Lower leg skin (tissue), 3 donors: Measurements from ENCODE around the gene LRTM1.

Experiments used
- CTCF ChIP-seq, 3 donors: fragments of 450-650 bp; IDR thresholded peaks; one replicate each; pipeline ENCODE4 v1.5.1; 2016; ENCODE audit warnings: antibody characterized with exemption in 3 of 3, mild to moderate bottlenecking in 3 of 3, moderate library complexity in 2 of 3
- POLR2A ChIP-seq, 2 donors: fragments of 450-650 bp; IDR thresholded peaks; one replicate each; pipeline ENCODE4 v1.6.1; 2016 to 2017; ENCODE audit warnings: antibody characterized with exemption in 2 of 2, mild to moderate bottlenecking in 1 of 2, moderate library complexity in 1 of 2

- TF ChIP-seq CTCF (IDR thresholded peaks at IDR 0.05) (no peak), POLR2A (IDR thresholded peaks at IDR 0.05) (no peak)
These were observed 34.3 kb upstream of the LRTM1 start for GRCh38 chr3:54962200-54962599.
